ENCODE results near the gene CD36. TPM values are rescaled to one million over a fixed set of nuclear protein-coding genes. Genes with fewer than 3 reads are reported as not detected.

CD36 gene
- total and polyA plus RNA-seq, 2 of the 8 experiments (the other 6 are each of a cell fraction or from before 2014, with no cell fraction given), result 0.33 to 0.60 TPM

- TF ChIP-seq CHD2 (IDR thresholded peaks at IDR 0.05; ENCODE audit: low read length) (no peak), HDAC6 (IDR thresholded peaks at IDR 0.05; ENCODE audit: low read depth, low read length) (no peak), SAP30 (IDR thresholded peaks at IDR 0.05; ENCODE audit: insufficient read depth, insufficient replicate concordance, low read length) (no peak), KDM4A (IDR thresholded peaks at IDR 0.05; ENCODE audit: low read depth, low read length, severe bottlenecking) (no peak), ATF2 (IDR thresholded peaks at IDR 0.05; ENCODE audit: low read length) (no peak), POLR2A (IDR thresholded peaks at IDR 0.05; ENCODE audit: control extremely low read depth in 1 of 2, low read depth in 2 of 2, low read length in 2 of 2) (no peak), YY1 (IDR thresholded peaks at IDR 0.05; ENCODE audit: low read depth, low read length) (no peak)
Measured at GRCh38 chr7:80660939-80661338, 22.5 kb downstream of the CD36 start (continued).

All from H1 (cell line).